KOPT-K1 (cell line): ENCODE results near the gene AGR3.

ENCODE experiments used
- H3K27ac ChIP-seq: fragments of 200-600 bp; sonication (generic); 2 replicates; pipeline ENCODE4 v1.5.1; 2016; ENCODE audit warnings: antibody characterized with exemption, mild to moderate bottlenecking, low read depth, low read length; ENCODE audit not compliant: poor library complexity, severe bottlenecking
- H3K36me3 ChIP-seq: fragments of 200-600 bp; sonication (generic); 2 replicates; pipeline ENCODE4 v1.5.1; 2017; ENCODE audit warnings: antibody characterized with exemption, mild to moderate bottlenecking, low read length, moderate library complexity; ENCODE audit not compliant: insufficient read depth
- H3K9me3 ChIP-seq: fragments of 200-600 bp; sonication (generic); 2 replicates; pipeline ENCODE4 v1.5.1; 2017; ENCODE audit warnings: antibody characterized with exemption, low read length, mild to moderate bottlenecking; ENCODE audit not compliant: insufficient read depth, poor library complexity, severe bottlenecking

AGR3 gene

DNA sequence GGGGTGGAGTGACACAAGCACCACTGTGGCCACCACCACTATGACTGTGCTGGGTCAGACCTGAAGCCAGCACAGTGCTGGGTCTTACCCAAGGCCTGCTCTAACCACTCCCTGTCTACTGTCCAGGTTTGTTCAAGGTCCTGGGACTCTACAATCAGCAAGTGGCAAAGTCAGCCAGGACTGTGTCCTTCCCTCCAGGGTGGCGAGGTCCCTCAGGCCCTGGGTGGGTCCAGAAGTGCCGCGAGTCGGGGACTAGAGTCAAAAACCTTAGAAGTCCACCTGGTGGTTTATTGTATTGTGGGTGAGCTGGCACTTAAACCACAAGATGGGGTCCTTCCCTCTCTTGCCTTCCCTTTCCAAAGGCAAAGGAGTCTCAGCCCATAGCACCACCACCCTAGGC is 30.8 kb upstream of the AGR3 start:
- H3K36me3 ChIP-seq, result no peaks in the 10 kb centered on the region
- no peaks in the 10 kb centered on the region for H3K9me3 ChIP-seq
- no peak overlapping the region for H3K27ac ChIP-seq

- no peaks in the 10 kb centered on the region for H3K36me3 ChIP-seq
- no peak overlapping the region for H3K27ac ChIP-seq
- no peaks in the 10 kb centered on the region for H3K9me3 ChIP-seq
These were observed 26.8 kb upstream of the AGR3 start for GRCh38 chr7:16908561-16908960.

GRCh38 chr7:16905300-16906044 is 23.7 kb upstream of the AGR3 start:
- no peaks in the 10 kb centered on the region for H3K36me3 ChIP-seq
- no peak overlapping the region for H3K27ac ChIP-seq
- no peaks in the 10 kb centered on the region for H3K9me3 ChIP-seq

GRCh38 chr7:16904076-16904475 is 22.3 kb upstream of the AGR3 start:
- H3K9me3 ChIP-seq, result no peaks in the 10 kb centered on the region
- no peak overlapping the region for H3K27ac ChIP-seq
- no peaks in the 10 kb centered on the region for H3K36me3 ChIP-seq

GRCh38 chr7:16900209-16900768 is 18.5 kb upstream of the AGR3 start:
- Histone ChIP-seq H3K36me3 (no peaks in the 10 kb centered on the region), H3K27ac (no peak overlapping the region), H3K9me3 (no peaks in the 10 kb centered on the region)

- Histone ChIP-seq H3K9me3 (no peaks in the 10 kb centered on the region), H3K27ac (no peak overlapping the region), H3K36me3 (no peaks in the 10 kb centered on the region)
These were observed 10.3 kb upstream of the AGR3 start for GRCh38 chr7:16891874-16892643.

GRCh38 chr7:16891338-16891737 is 9.6 kb upstream of the AGR3 start:
- Histone ChIP-seq H3K36me3 (no peaks in the 10 kb centered on the region), H3K9me3 (no peaks in the 10 kb centered on the region), H3K27ac (no peak overlapping the region)

DNA sequence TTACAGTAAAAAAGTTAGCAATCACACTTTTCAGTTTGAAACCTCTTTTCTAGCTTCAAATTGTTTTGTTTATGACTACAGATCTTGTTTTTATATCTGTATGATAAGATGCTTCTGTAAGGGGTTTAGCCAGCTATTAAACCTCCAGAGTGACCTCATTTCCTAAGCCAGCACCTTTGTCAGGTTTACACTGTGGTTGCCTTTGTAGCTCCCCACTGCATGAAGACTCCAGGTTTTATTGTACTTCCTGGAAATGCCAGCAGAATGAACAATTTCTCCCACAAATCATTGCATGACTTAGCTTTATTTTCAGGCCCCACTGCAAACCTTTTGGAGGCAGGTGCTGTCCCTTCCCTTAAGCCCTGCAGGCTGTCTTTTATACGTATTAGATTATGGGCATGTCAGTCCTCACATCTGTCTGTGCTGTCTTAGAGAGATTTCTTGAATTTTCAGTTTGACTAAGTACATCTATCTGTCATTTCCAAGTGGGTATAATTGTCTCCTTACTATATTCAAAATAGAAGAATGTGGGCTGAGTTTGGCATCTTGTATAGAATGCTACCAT is 8.2 kb upstream of the AGR3 start:
- H3K9me3 ChIP-seq, result no peaks in the 10 kb centered on the region
- no peak overlapping the region for H3K27ac ChIP-seq
- no peaks in the 10 kb centered on the region for H3K36me3 ChIP-seq

- no peak overlapping the region for H3K27ac ChIP-seq
These were observed 7.5 kb upstream of the AGR3 start for GRCh38 chr7:16889305-16889704.

DNA sequence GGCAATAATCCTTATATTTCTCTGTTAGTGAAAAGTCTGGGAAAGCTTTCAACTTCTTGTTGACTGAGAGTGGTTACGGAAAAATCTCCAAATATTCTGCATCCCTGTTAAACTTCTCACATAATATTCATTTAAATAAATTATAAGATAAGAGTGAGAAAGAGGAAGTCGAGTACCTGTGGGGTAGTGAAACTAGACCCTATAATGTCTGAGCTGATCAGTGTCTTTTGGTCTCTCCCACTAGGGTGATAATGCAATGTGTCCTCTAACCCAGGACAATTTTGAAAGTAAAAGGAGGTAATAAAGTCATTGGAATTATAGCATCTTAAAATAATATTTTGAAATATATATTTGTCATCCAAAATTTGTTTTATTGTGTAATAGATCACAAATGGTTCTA is 2.1 kb upstream of the AGR3 start:
- no peaks in the 10 kb centered on the region for H3K36me3 ChIP-seq
- H3K9me3 ChIP-seq, result no peaks in the 10 kb centered on the region
- H3K27ac ChIP-seq, result no peak overlapping the region

More at GRCh38 chr7:16889305-16889704, 7.5 kb upstream of the AGR3 start:
- H3K36me3 ChIP-seq, result no peaks in the 10 kb centered on the region
- no peaks in the 10 kb centered on the region for H3K9me3 ChIP-seq

DNA sequence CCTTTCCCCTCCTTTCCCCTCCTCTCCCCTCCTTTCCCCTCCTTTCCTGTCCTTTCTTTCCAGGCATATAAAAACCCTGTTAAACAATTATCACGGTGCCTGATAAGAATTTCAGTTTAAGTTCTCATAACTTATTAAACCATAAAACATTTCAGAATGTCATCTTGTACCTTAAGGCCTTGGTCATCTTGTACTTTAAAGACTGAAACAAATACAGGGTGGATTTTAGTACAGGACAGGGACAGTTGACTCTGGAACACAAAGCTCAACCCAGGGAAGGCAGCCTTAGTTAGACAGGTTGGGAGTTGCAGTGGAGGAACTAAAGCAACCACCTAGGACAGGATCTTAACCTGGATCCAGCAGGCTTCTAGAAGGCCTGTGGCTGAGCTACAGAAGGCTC is 1.2 kb downstream of the AGR3 start:
- Histone ChIP-seq H3K36me3 (no peaks in the 10 kb centered on the region), H3K27ac (no peak overlapping the region), H3K9me3 (no peaks in the 10 kb centered on the region)

DNA sequence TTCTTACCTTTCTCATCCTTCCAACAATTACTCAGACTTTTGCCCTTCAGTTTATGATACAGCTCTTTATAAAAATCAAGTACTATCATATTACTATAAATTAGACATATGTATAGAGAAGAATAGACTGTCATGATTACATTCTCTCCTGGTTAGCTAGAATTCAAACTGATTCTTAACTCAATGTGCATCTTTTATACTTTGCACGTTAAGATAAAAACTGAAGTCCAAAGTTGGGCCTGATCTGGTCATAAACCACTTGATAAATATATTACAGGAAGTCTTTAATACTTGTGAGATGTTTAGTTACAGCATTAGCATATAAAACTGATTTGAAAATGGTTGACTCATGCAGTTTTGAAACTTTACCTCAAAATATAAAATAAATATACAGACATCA is 2.6 kb downstream of the AGR3 start:
- Histone ChIP-seq H3K9me3 (no peaks in the 10 kb centered on the region), H3K36me3 (no peaks in the 10 kb centered on the region), H3K27ac (no peak overlapping the region)

GRCh38 chr7:16875861-16876260 is 5.9 kb downstream of the AGR3 start:
- H3K27ac ChIP-seq, result no peak overlapping the region
- H3K9me3 ChIP-seq, result peaks cover 10% of the 10 kb centered on the region
- H3K36me3 ChIP-seq, result no peaks in the 10 kb centered on the region

DNA sequence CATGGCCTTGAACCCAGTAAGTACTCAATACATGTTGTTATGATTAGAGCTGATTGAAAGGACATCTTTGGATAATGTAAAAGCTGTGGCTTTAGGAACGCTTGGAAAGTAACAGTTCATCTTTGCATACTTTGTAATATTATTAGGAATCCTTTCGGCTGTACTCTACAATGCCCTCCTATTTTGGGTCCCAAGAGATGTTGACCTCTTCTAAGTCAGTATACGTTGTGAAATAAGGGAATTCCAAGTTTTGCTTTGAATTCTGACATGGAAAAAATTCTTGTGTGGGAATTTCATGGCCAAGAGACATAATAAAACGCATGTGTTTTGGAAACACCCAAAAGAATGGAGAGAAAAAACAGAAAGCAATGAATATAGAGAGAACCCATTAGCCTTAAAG is 7.7 kb downstream of the AGR3 start:
- peaks cover 10% of the 10 kb centered on the region for H3K9me3 ChIP-seq

GRCh38 chr7:16867328-16867727 is 14.5 kb downstream of the AGR3 start:
- no peak overlapping the region for H3K27ac ChIP-seq
- no peaks in the 10 kb centered on the region for H3K36me3 ChIP-seq
- peaks cover 10% of the 10 kb centered on the region for H3K9me3 ChIP-seq

More for the DNA sequence above, 7.7 kb downstream of the AGR3 start:
- H3K36me3 ChIP-seq, result no peaks in the 10 kb centered on the region
- H3K27ac ChIP-seq, result no peak overlapping the region
